Measurements from ENCODE around the gene TEX13D.

GRCh38 chrX:124328765-124329164, 3.7 kb upstream of the TEX13D start:
- TF ChIP-seq CTCF (IDR thresholded peaks at IDR 0.05; ENCODE audit: low read depth, low read length, poor library complexity, severe bottlenecking), result no peak
- TF ChIP-seq EZH2phosphoT487 (IDR thresholded peaks at IDR 0.05; ENCODE audit: borderline replicate concordance, low read length), result no peak

Data from DOHH2 (cell line).